ENCODE measurements around the gene RHBDF1.

DNA sequence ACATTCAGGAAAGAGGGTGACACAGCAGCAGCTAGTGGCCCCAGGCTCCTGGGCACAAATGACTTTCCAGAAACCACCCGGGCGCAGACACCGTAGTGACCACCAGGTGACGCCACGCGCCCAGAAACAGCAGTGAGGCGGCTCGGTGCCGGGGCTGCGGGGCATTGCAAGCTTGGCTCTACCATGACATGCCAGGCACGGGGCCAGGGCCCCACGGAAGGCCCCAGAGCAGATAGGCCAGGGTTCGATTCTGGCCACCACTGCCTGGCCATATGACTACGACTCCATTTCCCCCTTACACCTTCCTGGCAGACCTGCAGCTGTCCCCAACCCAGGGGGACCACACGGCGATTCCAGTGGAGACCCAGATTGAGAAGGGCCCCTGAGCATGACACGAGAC lies 6.7 kb downstream of the RHBDF1 start:
- TF ChIP-seq ZNF416 (CRISPR knock-in tag; IDR thresholded peaks at IDR 0.05) (no peak), ELF4 (CRISPR knock-in tag; IDR thresholded peaks at IDR 0.05; ENCODE audit: low read depth) (no peak), GABPB1 (CRISPR knock-in tag; IDR thresholded peaks at IDR 0.05) (no peak), PRRX2 (CRISPR knock-in tag; IDR thresholded peaks at IDR 0.05) (no peak), TEAD4 (CRISPR knock-in tag; IDR thresholded peaks at IDR 0.05) (no peak), NFE2L1 (CRISPR knock-in tag; IDR thresholded peaks at IDR 0.05) (no peak), CBFB (CRISPR knock-in tag; IDR thresholded peaks at IDR 0.05; ENCODE audit: low read depth) (no peak)
- TF ChIP-seq, protein P1, sequence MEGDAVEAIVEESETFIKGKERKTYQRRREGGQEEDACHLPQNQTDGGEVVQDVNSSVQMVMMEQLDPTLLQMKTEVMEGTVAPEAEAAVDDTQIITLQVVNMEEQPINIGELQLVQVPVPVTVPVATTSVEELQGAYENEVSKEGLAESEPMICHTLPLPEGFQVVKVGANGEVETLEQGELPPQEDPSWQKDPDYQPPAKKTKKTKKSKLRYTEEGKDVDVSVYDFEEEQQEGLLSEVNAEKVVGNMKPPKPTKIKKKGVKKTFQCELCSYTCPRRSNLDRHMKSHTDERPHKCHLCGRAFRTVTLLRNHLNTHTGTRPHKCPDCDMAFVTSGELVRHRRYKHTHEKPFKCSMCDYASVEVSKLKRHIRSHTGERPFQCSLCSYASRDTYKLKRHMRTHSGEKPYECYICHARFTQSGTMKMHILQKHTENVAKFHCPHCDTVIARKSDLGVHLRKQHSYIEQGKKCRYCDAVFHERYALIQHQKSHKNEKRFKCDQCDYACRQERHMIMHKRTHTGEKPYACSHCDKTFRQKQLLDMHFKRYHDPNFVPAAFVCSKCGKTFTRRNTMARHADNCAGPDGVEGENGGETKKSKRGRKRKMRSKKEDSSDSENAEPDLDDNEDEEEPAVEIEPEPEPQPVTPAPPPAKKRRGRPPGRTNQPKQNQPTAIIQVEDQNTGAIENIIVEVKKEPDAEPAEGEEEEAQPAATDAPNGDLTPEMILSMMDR (IDR thresholded peaks at IDR 0.05): peak; percentile 93
- TF ChIP-seq, protein P2, sequence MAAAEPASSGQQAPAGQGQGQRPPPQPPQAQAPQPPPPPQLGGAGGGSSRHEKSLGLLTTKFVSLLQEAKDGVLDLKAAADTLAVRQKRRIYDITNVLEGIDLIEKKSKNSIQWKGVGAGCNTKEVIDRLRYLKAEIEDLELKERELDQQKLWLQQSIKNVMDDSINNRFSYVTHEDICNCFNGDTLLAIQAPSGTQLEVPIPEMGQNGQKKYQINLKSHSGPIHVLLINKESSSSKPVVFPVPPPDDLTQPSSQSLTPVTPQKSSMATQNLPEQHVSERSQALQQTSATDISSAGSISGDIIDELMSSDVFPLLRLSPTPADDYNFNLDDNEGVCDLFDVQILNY (CRISPR knock-in tag; IDR thresholded peaks at IDR 0.05): no peak

Data from WTC11 (cell line).